ENCODE data around the gene ERMN.
A peak's percentile ranks its signal among the peaks of the same experiment; 100 is the strongest.

ERMN gene

DNA sequence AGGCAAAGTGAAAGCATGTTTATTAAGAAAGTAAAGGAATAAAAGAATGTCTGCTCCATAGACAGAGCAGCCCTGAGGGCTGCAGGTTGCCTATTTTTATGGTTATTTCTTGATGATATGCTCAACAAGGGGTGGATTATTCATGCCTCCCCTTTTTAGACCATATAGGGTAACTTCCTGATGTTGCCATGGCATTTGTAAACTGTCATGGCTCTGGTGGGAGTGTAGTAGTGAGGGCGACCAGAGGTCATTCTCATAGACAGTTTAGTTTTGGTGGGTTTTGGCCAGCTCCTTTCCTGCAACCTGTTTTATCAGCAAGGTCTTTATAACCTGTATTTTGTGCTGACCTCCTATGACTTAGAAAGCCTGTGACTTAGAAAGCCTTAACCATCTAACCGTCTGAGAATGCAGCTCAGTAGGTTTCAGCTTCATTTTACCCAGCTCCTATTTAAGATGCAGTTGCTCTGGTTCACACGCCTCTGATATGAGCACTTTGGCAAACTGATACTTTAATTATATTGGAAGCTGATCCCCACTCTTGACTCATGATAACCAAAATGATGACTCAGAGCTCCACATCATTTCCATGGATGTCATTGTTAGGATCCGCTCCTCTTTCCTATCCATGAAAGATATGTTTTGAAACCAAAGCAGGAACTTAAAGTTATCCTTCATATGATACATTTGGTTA, 14.5 kb upstream of the ERMN start:
- Mint-ChIP-seq H3K4me1 (ENCODE audit: low read depth) (peaks cover 10% of the 10 kb centered on the region), H3K9me3 (peaks cover 43% of the 10 kb centered on the region), H3K27me3 (ENCODE audit: low read depth) (no peaks in the 10 kb centered on the region), H3K4me3 (no peak overlapping the region), H3K36me3 (ENCODE audit: low read depth) (peaks cover 48% of the 10 kb centered on the region), H3K27ac (no peak overlapping the region)

GRCh38 chr2:157337978-157338377, 12.4 kb upstream of the ERMN start:
- Mint-ChIP-seq H3K36me3 (ENCODE audit: low read depth) (peaks cover 31% of the 10 kb centered on the region), H3K27ac (no peak overlapping the region)

GRCh38 chr2:157336137-157337010, 10.8 kb upstream of the ERMN start:
- Mint-ChIP-seq H3K36me3 (ENCODE audit: low read depth) (peaks cover 18% of the 10 kb centered on the region), H3K27ac (no peak overlapping the region), H3K4me1 (ENCODE audit: low read depth) (peaks cover 38% of the 10 kb centered on the region), H3K9me3 (peaks cover 6% of the 10 kb centered on the region), H3K27me3 (ENCODE audit: low read depth) (no peaks in the 10 kb centered on the region), H3K4me3 (no peak overlapping the region)

More at GRCh38 chr2:157337978-157338377, 12.4 kb upstream of the ERMN start:
- peaks cover 23% of the 10 kb centered on the region for H3K4me1 Mint-ChIP-seq (ENCODE audit: low read depth)
- H3K4me3 Mint-ChIP-seq = no peak overlapping the region
- no peaks in the 10 kb centered on the region for H3K27me3 Mint-ChIP-seq (ENCODE audit: low read depth)
- peaks cover 22% of the 10 kb centered on the region for H3K9me3 Mint-ChIP-seq

- Mint-ChIP-seq H3K4me3 (no peak overlapping the region), H3K4me1 (ENCODE audit: low read depth) (peaks cover 44% of the 10 kb centered on the region), H3K27ac (no peak overlapping the region), H3K36me3 (ENCODE audit: low read depth) (peaks cover 10% of the 10 kb centered on the region), H3K9me3 (no peaks in the 10 kb centered on the region), H3K27me3 (ENCODE audit: low read depth) (no peaks in the 10 kb centered on the region)
These were observed 9.2 kb upstream of the ERMN start for GRCh38 chr2:157334797-157335196.

DNA sequence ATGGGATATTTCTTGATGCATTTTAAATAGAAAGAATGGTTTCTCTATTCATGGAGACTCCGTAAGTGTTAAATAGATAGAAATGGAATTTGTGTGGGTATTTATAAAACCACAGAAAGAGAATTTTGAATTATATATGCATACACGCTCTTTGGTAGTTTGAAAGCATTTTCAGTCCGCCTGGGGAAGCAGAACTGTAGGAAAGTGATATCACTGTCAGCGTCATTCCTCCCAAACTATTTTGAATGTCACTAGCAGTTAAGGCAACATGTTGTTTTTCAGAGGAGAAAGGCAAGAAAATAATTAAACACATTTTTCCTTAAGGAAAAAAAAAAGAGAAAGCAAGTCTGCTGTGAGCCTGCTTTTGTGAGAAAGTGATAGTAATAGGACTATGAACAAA, 8.7 kb upstream of the ERMN start:
- Mint-ChIP-seq H3K36me3 (ENCODE audit: low read depth) (peaks cover 11% of the 10 kb centered on the region), H3K4me1 (ENCODE audit: low read depth) (peaks cover 45% of the 10 kb centered on the region), H3K9me3 (no peaks in the 10 kb centered on the region), H3K4me3 (peak overlapping the region; percentile 23), H3K27me3 (ENCODE audit: low read depth) (no peaks in the 10 kb centered on the region), H3K27ac (no peak overlapping the region)

GRCh38 chr2:157333304-157334047, 7.9 kb upstream of the ERMN start:
- Mint-ChIP-seq H3K9me3 (no peaks in the 10 kb centered on the region), H3K4me3 (no peak overlapping the region), H3K27me3 (ENCODE audit: low read depth) (no peaks in the 10 kb centered on the region), H3K4me1 (ENCODE audit: low read depth) (peaks cover 49% of the 10 kb centered on the region), H3K27ac (no peak overlapping the region), H3K36me3 (ENCODE audit: low read depth) (peaks cover 11% of the 10 kb centered on the region)

DNA sequence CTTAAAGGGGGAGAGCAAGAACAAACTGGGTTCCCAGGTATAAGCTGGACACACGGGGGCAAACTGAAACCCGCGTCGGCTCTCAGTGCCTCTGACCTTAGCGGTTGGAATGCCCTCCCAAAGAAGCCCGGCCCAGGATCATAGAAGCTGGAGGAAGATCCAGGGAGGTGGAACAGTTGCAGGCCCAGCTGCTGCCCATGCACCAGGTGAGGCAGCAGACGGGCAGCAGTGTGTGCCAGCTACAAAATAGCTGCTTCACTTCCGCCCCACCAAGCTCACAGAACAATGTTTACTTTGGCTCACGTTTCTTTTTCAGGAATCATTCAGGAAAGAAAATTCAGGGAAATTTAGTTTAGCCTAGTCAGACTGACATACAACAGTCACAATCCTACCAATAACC, 3.9 kb upstream of the ERMN start:
- peaks cover 13% of the 10 kb centered on the region for H3K36me3 Mint-ChIP-seq (ENCODE audit: low read depth)
- H3K4me1 Mint-ChIP-seq (ENCODE audit: low read depth) = peaks cover 53% of the 10 kb centered on the region
- no peaks in the 10 kb centered on the region for H3K27me3 Mint-ChIP-seq (ENCODE audit: low read depth)
- H3K9me3 Mint-ChIP-seq = no peaks in the 10 kb centered on the region
- no peak overlapping the region for H3K27ac Mint-ChIP-seq
- H3K4me3 Mint-ChIP-seq = no peak overlapping the region

- Mint-ChIP-seq H3K36me3 (ENCODE audit: low read depth) (peaks cover 16% of the 10 kb centered on the region), H3K27ac (no peak overlapping the region), H3K4me3 (no peak overlapping the region), H3K27me3 (ENCODE audit: low read depth) (no peaks in the 10 kb centered on the region), H3K9me3 (no peaks in the 10 kb centered on the region), H3K4me1 (ENCODE audit: low read depth) (peaks cover 43% of the 10 kb centered on the region)
These were observed 2.2 kb upstream of the ERMN start for GRCh38 chr2:157327621-157328500.

- Mint-ChIP-seq H3K9me3 (no peaks in the 10 kb centered on the region), H3K27ac (no peak overlapping the region), H3K36me3 (ENCODE audit: low read depth) (peaks cover 20% of the 10 kb centered on the region), H3K4me3 (no peak overlapping the region), H3K27me3 (ENCODE audit: low read depth) (no peaks in the 10 kb centered on the region), H3K4me1 (ENCODE audit: low read depth) (peaks cover 37% of the 10 kb centered on the region)
These were observed 1.6 kb upstream of the ERMN start for GRCh38 chr2:157327200-157327599.

GRCh38 chr2:157326698-157327097, 1.1 kb upstream of the ERMN start:
- H3K27me3 Mint-ChIP-seq (ENCODE audit: low read depth) = no peaks in the 10 kb centered on the region
- H3K4me3 Mint-ChIP-seq = no peak overlapping the region
- peaks cover 33% of the 10 kb centered on the region for H3K4me1 Mint-ChIP-seq (ENCODE audit: low read depth)
- peaks cover 22% of the 10 kb centered on the region for H3K36me3 Mint-ChIP-seq (ENCODE audit: low read depth)
- H3K27ac Mint-ChIP-seq = no peak overlapping the region
- H3K9me3 Mint-ChIP-seq = no peaks in the 10 kb centered on the region

- Mint-ChIP-seq H3K4me3 (no peak overlapping the region), H3K27me3 (ENCODE audit: low read depth) (no peaks in the 10 kb centered on the region), H3K36me3 (ENCODE audit: low read depth) (peaks cover 33% of the 10 kb centered on the region), H3K4me1 (ENCODE audit: low read depth) (peaks cover 26% of the 10 kb centered on the region), H3K27ac (no peak overlapping the region), H3K9me3 (no peaks in the 10 kb centered on the region)
These were observed 1.2 kb downstream of the ERMN start for GRCh38 chr2:157324331-157324843.

DNA sequence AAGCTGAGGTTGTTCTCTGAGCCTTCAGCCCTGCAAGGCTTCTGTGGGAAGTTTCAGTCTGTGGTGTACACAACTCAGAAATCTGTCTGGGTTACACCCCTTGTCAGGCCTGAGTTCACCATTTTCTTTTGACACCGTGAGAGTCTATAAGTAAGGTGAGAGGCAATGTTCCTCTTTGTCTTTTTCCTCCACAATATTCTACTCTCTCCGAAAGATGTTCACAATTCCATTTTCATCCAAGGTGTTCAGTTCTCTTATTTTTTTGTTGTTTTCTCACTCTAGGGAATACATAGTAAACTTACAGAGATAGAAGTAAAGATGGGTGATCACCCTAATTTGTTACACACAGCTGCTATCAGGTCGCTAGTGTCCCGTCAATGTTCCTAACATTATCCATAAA, 3.2 kb downstream of the ERMN start:
- peaks cover 39% of the 10 kb centered on the region for H3K36me3 Mint-ChIP-seq (ENCODE audit: low read depth)
- no peak overlapping the region for H3K4me3 Mint-ChIP-seq
- peaks cover 11% of the 10 kb centered on the region for H3K4me1 Mint-ChIP-seq (ENCODE audit: low read depth)
- H3K27ac Mint-ChIP-seq = no peak overlapping the region
- no peaks in the 10 kb centered on the region for H3K9me3 Mint-ChIP-seq
- no peaks in the 10 kb centered on the region for H3K27me3 Mint-ChIP-seq (ENCODE audit: low read depth)

DNA sequence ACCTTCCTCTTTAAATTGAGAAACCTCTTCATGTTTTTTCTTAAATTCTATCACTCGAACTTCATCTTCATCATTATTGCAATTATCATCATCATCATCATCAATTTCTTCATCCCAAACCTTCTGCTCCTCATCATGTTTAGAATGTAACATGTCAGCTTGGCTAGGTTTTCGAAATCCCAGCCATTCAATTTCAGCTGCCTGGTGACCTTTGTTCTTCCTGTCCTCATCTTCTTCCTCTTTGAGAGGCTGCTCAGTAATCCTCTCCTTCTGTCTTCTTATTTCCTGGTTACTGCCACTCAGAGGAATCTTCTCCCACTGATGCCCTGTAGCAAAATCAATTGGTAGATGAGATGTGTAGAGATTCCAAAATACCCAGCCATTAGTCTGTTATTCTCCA, 4.2 kb downstream of the ERMN start:
- H3K4me3 Mint-ChIP-seq = no peak overlapping the region
- H3K27ac Mint-ChIP-seq = no peak overlapping the region
- no peaks in the 10 kb centered on the region for H3K27me3 Mint-ChIP-seq (ENCODE audit: low read depth)
- peaks cover 39% of the 10 kb centered on the region for H3K36me3 Mint-ChIP-seq (ENCODE audit: low read depth)
- peaks cover 7% of the 10 kb centered on the region for H3K4me1 Mint-ChIP-seq (ENCODE audit: low read depth)
- no peaks in the 10 kb centered on the region for H3K9me3 Mint-ChIP-seq

- Mint-ChIP-seq H3K4me3 (no peak overlapping the region), H3K4me1 (ENCODE audit: low read depth) (peaks cover 7% of the 10 kb centered on the region), H3K27ac (no peak overlapping the region), H3K36me3 (ENCODE audit: low read depth) (peaks cover 37% of the 10 kb centered on the region), H3K9me3 (no peaks in the 10 kb centered on the region), H3K27me3 (ENCODE audit: low read depth) (no peaks in the 10 kb centered on the region)
These were observed 5.2 kb downstream of the ERMN start for GRCh38 chr2:157320409-157320808.

All from T-helper 1 cell treated with Interleukin-12 subunit alpha and Interleukin-12 subunit beta and Interleukin-4 antibody, amounts not matched to agents 30 μg/mL and 1 μg/mL, for 36 hours (primary cell).